Occipital lobe (tissue), 2 donors: ENCODE data around the gene TEX2. TPM values are rescaled to one million over a fixed set of nuclear protein-coding genes. Genes with fewer than 3 reads are reported as not detected.
"Not testable (repeated sequence)": the region's sequence is repeated elsewhere in the genome, so short reads cannot be mapped to it uniquely, and the experiment has no call there.

Source experiments
- DNase-seq: peaks from one replicate; lab custom pipeline; 2025; lab: John Stamatoyannopoulos, UW
- total RNA-seq: library from RNA; depleted of rRNA; stranded (reverse); fragments of >200 nt; gene quantifications from one replicate; pipeline ENCODE4 v1.2.3, GENCODE V29; 2014

TEX2 gene
- total RNA-seq, 1 donor from 2014 or later = 28.2 TPM

- DNase-seq = no peak
These were observed 117.7 kb downstream of the TEX2 start for GRCh38 chr17:64145375-64145750.

GRCh38 chr17:64139542-64139941 lies 123.5 kb downstream of the TEX2 start:
- DNase-seq = no peak

DNA sequence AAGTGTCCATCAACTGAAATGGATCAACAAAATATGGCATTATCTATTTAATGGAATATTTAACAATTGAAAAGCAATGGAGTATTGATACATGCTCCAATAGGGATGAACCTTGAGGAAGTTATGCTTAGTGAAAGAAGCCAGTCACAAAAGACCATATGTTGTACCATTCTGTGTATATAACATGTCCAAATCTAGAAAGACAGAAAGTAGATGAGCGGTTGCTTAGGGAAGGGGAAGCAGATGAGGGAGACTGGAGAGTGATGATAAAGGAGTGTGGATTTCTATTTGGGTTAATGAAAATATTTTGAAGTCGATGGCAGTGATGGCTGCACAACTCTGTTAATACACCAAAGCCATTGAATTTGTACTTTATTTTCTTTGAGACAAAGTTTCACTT lies 124.6 kb downstream of the TEX2 start:
- no peak for DNase-seq

DNA sequence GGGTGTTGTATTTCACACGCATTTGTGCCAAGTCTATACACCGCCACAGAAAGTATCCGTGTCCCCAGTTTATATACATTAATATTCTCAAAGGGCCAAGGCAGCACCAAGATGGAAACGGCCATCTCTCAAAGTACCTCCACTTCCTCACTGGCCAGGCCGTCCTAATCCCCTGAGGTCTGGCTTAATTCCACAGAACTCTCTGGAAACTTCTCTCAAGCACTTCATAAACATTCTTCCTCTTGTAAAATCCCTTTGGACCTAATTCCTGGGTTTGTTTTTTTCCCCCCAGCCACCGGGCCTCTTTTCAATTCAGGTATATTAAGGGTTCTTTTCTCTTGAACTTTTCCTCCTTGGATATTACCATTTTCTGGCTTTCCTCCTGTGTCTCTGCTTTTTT lies 128.1 kb downstream of the TEX2 start:
- DNase-seq = no peak

GRCh38 chr17:64134216-64134970 lies 128.7 kb downstream of the TEX2 start:
- DNase-seq = no peak

DNA sequence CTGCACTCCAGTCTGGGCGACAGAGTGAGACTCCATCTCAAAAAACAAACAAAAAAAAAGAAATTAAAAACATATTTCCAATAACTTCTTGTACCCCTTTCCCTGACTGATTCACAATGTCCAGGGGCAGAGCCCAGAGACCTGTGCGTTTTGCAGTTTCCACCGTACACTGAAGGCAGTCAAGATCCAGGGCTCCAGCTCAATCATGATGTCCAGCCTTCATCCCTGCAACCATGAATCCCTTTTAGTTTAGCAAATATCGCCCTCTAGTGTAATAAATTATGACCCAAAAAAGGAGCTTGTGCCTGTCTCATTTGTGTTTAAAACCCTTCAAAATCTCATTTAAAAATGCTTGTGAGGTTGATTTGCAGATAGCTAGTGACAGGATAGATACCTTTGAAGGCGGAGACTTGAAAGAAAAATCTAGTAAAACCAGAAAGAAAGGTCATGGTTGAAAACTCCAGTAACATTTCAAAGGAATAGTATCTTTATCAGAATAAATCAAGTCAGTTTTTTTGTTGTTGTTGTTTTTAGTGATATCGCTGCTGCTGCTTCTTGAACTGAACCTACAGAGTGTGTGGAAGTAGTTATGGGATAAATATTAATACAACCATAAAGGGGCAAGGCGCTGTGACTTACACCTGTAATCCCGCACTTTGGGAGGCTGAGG lies 129.4 kb downstream of the TEX2 start:
- no peak for DNase-seq

GRCh38 chr17:64131606-64132270 lies 131.3 kb downstream of the TEX2 start:
- no peak for DNase-seq

DNA sequence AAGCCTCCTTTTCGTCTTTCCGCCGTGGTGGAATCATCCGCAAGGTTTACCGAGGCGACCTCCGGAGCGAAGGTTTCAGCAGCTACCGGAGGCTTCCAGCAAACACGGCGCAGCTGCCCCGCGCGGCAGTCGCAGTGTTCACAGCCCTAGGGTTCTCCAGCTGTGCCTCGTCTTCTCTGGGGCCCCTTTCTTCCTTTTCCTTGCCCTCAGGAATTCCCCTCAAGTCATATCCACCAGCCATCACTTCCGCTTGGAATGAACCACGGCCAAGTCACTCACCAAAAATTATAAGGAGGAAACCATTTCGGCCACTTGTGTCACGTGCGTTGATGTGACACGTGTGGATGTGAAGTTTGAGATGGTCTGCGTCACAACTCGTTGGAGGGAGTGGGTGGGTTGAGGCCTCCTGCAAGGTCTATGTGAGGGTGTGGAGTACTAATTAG lies 132.5 kb downstream of the TEX2 start:
- no peak for DNase-seq

- DNase-seq = peak; percentile 96
These were observed 133.1 kb downstream of the TEX2 start, which contains the start of gene ERN1 for GRCh38 chr17:64129765-64130558. TSS of gene ERN1 (minus strand) at chr17:64130144. CDS start at chr17:64130029, 115 bp downstream.

DNA sequence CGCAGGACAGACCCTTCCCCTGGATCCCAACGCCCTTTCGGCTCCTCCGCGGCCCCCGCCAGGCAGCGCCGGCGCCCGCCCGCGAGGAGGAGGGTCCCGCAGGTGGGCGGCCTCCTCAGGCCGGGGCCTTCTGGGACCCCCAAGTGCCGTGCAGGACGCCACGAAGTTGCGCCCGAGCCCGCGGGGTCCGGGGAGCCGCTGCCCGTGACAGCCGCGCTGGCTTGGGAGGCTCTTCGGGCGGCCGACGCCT lies 133.6 kb downstream of the TEX2 start:
- DNase-seq = no peak

GRCh38 chr17:64128787-64129514 lies 134.1 kb downstream of the TEX2 start:
- DNase-seq = no peak

DNA sequence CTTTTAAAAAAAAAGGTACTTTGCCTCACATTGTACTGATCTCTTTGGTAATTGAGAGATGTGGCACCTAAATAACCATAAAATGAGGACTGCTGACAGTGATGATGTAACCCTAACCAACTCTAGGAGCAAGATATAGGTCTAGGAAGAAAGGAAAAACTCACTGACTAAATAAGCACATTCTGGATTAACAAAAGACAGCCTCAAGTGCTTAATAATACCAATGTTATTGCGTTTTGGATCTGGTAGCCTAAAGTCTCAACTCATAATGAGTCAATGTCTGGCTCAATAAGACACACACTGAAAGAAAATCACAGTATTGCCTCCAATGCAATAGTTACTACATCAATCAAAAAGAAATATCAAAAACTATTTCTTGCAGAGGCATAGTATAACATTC lies 136.1 kb downstream of the TEX2 start:
- DNase-seq = no peak

DNA sequence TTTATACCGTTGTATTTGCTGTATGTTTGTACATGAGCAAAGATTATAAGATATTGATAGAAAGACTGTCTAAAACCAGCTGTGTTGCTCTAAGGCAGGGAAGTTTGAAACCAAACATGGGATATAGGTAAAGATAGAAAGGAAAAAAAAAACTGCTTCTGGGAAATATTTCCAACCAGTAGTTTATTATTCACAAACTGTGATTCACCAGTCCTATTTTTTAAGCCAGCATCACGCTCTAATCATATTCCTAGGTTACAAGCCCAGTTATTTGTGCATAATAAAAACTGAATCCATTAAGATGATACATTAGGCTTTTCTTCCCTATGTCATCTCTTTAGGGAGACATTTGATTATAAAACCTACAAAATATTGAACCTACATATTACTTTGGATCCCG lies 137.1 kb downstream of the TEX2 start:
- no peak for DNase-seq

- DNase-seq = no peak
These were observed 138.5 kb downstream of the TEX2 start for GRCh38 chr17:64124609-64125008.

DNA sequence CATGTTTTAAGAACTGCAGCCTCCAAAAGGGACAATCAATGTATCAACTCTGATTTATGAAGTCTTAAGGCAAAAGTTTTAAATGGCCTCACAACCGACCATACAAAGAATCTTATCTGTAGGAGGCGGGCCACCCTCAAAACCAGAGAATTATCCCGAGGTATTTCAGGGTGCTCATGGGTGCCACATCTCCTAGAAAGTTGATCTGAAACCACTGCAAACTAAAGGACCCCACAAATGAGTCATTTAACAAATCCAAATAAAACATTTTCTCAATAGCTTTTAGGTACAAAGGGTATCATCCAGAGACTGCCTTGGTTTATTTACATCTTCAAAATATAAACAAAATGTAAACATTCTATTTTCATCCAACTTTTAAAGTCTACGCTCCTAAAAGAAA lies 139.9 kb downstream of the TEX2 start:
- DNase-seq = no peak

DNA sequence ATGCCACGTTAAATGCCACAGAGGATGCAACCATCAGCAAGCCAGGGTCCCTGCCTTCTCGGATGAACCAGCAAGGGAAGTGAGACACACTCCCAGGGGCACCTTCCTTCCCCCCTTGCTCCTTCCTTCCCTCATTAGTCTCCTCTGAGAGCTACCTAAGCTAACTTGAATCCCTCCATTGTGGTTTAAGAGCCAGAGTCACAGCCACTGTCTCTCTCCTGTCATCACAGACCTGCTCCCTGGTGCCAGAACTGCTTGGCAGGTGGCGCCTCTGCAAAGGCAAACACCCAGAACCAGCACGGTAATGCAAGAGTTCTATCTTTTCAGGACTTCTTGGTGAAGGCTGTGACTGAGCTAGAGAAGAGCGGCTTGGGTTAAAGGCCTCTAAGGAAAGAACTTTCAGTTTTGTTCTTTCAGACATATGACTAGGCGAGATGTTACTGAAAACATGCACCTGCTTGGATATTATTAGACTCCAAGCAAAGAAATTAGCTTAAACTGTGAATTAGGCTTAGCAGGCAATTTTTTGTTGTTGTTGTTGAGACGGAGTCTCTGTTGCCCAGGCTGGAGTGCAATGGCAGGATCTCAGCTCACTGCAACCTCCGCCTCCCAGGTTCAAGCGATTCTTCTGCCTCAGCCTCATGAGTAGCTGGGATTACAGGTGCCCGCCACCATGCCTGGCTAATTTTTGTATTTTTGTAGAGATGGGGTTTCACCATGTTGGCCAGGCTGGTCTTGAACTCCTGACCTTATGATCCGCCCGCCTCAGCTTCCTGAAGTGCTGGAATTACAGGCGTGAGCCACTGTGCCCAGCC lies 141.9 kb downstream of the TEX2 start:
- DNase-seq = not testable (repeated sequence)

GRCh38 chr17:64120159-64120810 lies 142.8 kb downstream of the TEX2 start:
- DNase-seq = no peak

GRCh38 chr17:64117981-64118979 lies 144.8 kb downstream of the TEX2 start:
- DNase-seq = no peak
